Ovary (tissue), 3 donors: ENCODE data around the gene PDE6H.

ENCODE experiments used
- POLR2A ChIP-seq: fragments of 450-650 bp; IDR thresholded peaks from one replicate; pipeline ENCODE4 v1.6.1; 2017; ENCODE audit warnings: antibody characterized with exemption, mild to moderate bottlenecking, moderate library complexity
- TF ChIP-seq, protein P1 (sequence below), 3 donors: fragments of 450-650 bp in 2 of 3; fragments of 200-600 bp in 1 of 3; IDR thresholded peaks; one replicate each; pipeline versions ENCODE4 v1.5.1 to v1.8.0; 2016 to 2022; ENCODE audit warnings: antibody characterized with exemption in 3 of 3, mild to moderate bottlenecking in 1 of 3
- donor health status: DM: no; HTN: no; CAD: no.

DNA sequence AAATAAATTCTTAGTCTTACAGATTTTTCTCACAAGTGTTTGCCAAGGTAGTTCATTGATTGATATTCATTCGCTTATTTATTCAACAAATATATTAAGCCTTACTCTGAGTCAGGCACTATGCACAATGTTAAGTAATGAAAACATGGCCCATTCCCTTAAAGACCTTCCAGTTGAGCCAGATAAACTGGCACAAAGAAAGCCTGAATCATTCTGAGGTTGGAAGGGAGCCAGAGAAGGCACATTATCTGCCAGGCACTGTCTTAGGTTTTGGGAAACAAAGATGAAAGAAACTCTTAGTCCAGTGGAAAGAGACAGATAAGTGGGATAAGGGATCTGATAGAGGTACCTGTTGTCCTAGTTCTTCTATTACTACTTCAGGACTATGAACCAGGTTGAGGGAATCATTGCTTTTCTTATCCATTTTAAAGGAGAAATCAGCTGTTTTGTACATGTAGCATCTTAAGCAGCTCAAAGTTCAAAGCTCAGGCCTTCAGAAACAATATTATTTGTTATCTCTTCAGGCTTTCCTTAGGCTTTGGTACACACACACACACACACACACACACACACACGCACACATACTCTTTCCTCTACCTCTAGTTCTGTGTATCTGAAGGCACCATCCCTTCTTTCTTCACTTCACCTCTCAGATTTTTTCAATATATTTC is 27.0 kb downstream of the PDE6H start:
- TF ChIP-seq, protein P1, sequence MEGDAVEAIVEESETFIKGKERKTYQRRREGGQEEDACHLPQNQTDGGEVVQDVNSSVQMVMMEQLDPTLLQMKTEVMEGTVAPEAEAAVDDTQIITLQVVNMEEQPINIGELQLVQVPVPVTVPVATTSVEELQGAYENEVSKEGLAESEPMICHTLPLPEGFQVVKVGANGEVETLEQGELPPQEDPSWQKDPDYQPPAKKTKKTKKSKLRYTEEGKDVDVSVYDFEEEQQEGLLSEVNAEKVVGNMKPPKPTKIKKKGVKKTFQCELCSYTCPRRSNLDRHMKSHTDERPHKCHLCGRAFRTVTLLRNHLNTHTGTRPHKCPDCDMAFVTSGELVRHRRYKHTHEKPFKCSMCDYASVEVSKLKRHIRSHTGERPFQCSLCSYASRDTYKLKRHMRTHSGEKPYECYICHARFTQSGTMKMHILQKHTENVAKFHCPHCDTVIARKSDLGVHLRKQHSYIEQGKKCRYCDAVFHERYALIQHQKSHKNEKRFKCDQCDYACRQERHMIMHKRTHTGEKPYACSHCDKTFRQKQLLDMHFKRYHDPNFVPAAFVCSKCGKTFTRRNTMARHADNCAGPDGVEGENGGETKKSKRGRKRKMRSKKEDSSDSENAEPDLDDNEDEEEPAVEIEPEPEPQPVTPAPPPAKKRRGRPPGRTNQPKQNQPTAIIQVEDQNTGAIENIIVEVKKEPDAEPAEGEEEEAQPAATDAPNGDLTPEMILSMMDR (IDR thresholded peaks at IDR 0.05): no peak
- TF ChIP-seq POLR2A: no peak
